Mesenchymal stem cell (in vitro differentiated cells and primary cell): ENCODE results near the gene FCF1.

Experiments
- DNase-seq: peaks from one replicate; pipeline ENCODE4 v3.0.0-alpha.2; 2013
- H2AFZ ChIP-seq: one replicate; pipeline ENCODE4 v1.6.1; 2013; ENCODE audit warnings: low read depth, mild to moderate bottlenecking, control low read depth, inconsistent platforms, low read length, moderate library complexity
- H2AK5ac ChIP-seq: 2 replicates; pipeline ENCODE4 v1.6.1; 2013; ENCODE audit warnings: low read length, moderate library complexity, mild to moderate bottlenecking, inconsistent platforms; ENCODE audit not compliant: severe bottlenecking
- H2BK120ac ChIP-seq: one replicate; pipeline ENCODE4 v1.6.1; 2013; ENCODE audit warnings: low read depth, mild to moderate bottlenecking, inconsistent platforms, low read length, moderate library complexity
- H2BK12ac ChIP-seq, 2 experiments: one replicate each; pipeline ENCODE4 v1.6.1; 2013; ENCODE audit warnings: inconsistent platforms in 2 of 2, low read length in 2 of 2, mild to moderate bottlenecking in 2 of 2, moderate library complexity in 2 of 2, control low read depth in 1 of 2
- H2BK15ac ChIP-seq: one replicate; pipeline ENCODE4 v1.6.1; 2013; ENCODE audit warnings: mild to moderate bottlenecking, low read depth, inconsistent platforms; ENCODE audit not compliant: poor library complexity, severe bottlenecking
- H2BK5ac ChIP-seq: 2 replicates; pipeline ENCODE4 v1.6.1; 2013; ENCODE audit warnings: low read depth, mild to moderate bottlenecking, low read length, control low read depth, inconsistent platforms; ENCODE audit not compliant: poor library complexity, severe bottlenecking
- H3K14ac ChIP-seq, 2 experiments: one replicate each; pipeline ENCODE4 v1.6.1; 2013; ENCODE audit warnings: inconsistent platforms in 2 of 2, low read length in 2 of 2, control low read depth in 1 of 2, mild to moderate bottlenecking in 1 of 2, moderate library complexity in 1 of 2
- H3K18ac ChIP-seq, 2 experiments: one replicate each; pipeline ENCODE4 v1.6.1; 2013; ENCODE audit warnings: inconsistent platforms in 2 of 2, low read length in 2 of 2, control low read depth in 1 of 2, low read depth in 1 of 2, mild to moderate bottlenecking in 1 of 2
- H3K23ac ChIP-seq, 2 experiments: one replicate each; pipeline ENCODE4 v1.6.1; 2013; ENCODE audit warnings: inconsistent platforms in 2 of 2, low read length in 2 of 2, mild to moderate bottlenecking in 2 of 2, moderate library complexity in 2 of 2, control low read depth in 1 of 2
- H3K27ac ChIP-seq: 2 replicates; pipeline ENCODE4 v1.5.1; 2013; ENCODE audit warnings: mild to moderate bottlenecking, moderate library complexity, low read length, control low read depth, inconsistent platforms; ENCODE audit not compliant: poor library complexity, severe bottlenecking
- H3K27me3 ChIP-seq, 2 experiments: 2 replicates each; pipeline versions ENCODE4 v1.6.1 to v1.7.0; 2013; ENCODE audit warnings: low read length in 2 of 2, mild to moderate bottlenecking in 2 of 2, moderate library complexity in 2 of 2, control low read depth in 1 of 2, inconsistent platforms in 1 of 2; ENCODE audit not compliant: control insufficient read depth in 1 of 2, insufficient read depth in 1 of 2
- H3K36me3 ChIP-seq, 2 experiments: 2 replicates each; pipeline versions ENCODE4 v1.6.1 to v1.7.0; 2013; ENCODE audit warnings: low read length in 2 of 2, control low read depth in 1 of 2, inconsistent platforms in 1 of 2, low read depth in 1 of 2, mild to moderate bottlenecking in 1 of 2; ENCODE audit not compliant: insufficient read depth in 2 of 2, control insufficient read depth in 1 of 2
- H3K4ac ChIP-seq, 2 experiments: one replicate each; pipeline ENCODE4 v1.6.1; 2013; ENCODE audit warnings: inconsistent platforms in 2 of 2, low read length in 2 of 2, mild to moderate bottlenecking in 2 of 2, moderate library complexity in 2 of 2, control low read depth in 1 of 2, low read depth in 1 of 2
- H3K4me1 ChIP-seq: 2 replicates; pipeline ENCODE4 v1.6.1; 2013; ENCODE audit warnings: low read depth, low read length, control low read depth; ENCODE audit not compliant: control insufficient read depth, insufficient read depth
- H3K4me2 ChIP-seq: 2 replicates; pipeline ENCODE4 v1.6.1; 2013; ENCODE audit warnings: low read length, mild to moderate bottlenecking, inconsistent platforms; ENCODE audit not compliant: poor library complexity, severe bottlenecking
- H3K4me3 ChIP-seq, 2 experiments: 2 replicates each; pipeline versions ENCODE4 v1.5.1 to v1.7.0; 2013; ENCODE audit warnings: low read length in 2 of 2, mild to moderate bottlenecking in 2 of 2, control low read depth in 1 of 2, low read depth in 1 of 2; ENCODE audit not compliant: insufficient read depth in 1 of 2
- H3K79me1 ChIP-seq: replicated peaks from 2 replicates; pipeline ENCODE4 v1.6.1; 2013; ENCODE audit warnings: mild to moderate bottlenecking, control low read depth, low read length, inconsistent platforms; ENCODE audit not compliant: poor library complexity, severe bottlenecking
- H3K9ac ChIP-seq: 2 replicates; pipeline ENCODE4 v1.7.0; 2013; ENCODE audit warnings: mild to moderate bottlenecking, low read length, moderate library complexity
- H3K9me3 ChIP-seq: 2 replicates; pipeline ENCODE4 v1.7.0; 2013; ENCODE audit warnings: mild to moderate bottlenecking, low read length; ENCODE audit not compliant: control insufficient read depth
- H4K8ac ChIP-seq: one replicate; pipeline ENCODE4 v1.6.1; 2013; ENCODE audit warnings: inconsistent platforms, mild to moderate bottlenecking, low read length, moderate library complexity
- H4K91ac ChIP-seq: one replicate; pipeline ENCODE4 v1.6.1; 2013; ENCODE audit warnings: mild to moderate bottlenecking, low read length, inconsistent platforms
- WGBS: methylation state at CpG from one replicate; pipeline ENCODE4 v1.1.7; 2013; ENCODE audit warnings: mixed read lengths; 5-methylcytosine and 5-hydroxymethylcytosine counted together

FCF1 gene

DNA sequence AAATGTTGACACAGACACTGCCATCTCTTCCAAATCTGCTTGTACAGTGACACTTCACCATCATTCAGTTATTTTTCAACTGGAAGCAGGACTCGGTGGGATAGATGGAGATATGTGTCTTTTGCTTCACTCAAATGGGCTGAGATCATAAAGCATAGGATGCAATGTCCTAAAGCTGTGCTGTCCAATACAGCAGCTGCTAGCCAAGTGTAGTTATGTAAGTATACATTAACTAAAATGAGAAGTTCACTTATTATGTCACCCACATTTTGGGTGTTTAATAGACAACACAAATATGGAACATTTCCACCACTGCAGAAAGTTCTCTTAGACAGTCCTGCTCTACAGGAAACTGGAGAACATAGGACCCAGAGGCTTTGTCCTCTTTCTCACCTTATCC, 43.7 kb upstream of the FCF1 start:
- Histone ChIP-seq H2BK15ac (no peak overlapping the region), H4K91ac (no peak overlapping the region), H3K23ac (peak overlapping the region in 1 of 2 experiments; percentile 14), H3K36me3 (peaks cover 21 to 84% of the 10 kb centered on the region in 2 experiments), H3K79me1 (peaks cover 20% of the 10 kb centered on the region), H3K4me2 (no peak overlapping the region), H4K8ac (no peak overlapping the region), H3K4ac (no peak overlapping the region), H3K27ac (no peak overlapping the region), H2AFZ (no peak overlapping the region), H3K18ac (no peak overlapping the region), H2AK5ac (no peak overlapping the region), H3K27me3 (no peaks in the 10 kb centered on the region), H2BK120ac (no peak overlapping the region), H3K4me3 (no peak overlapping the region), H3K4me1 (peaks cover 3% of the 10 kb centered on the region), H3K14ac (no peak overlapping the region), H2BK12ac (no peak overlapping the region), H3K9me3 (no peaks in the 10 kb centered on the region), H3K9ac (no peak overlapping the region), H2BK5ac (no peak overlapping the region)
- no CpG with 5 or more reads among the region's 1 CpG for WGBS
- DNase-seq: no peak

DNA sequence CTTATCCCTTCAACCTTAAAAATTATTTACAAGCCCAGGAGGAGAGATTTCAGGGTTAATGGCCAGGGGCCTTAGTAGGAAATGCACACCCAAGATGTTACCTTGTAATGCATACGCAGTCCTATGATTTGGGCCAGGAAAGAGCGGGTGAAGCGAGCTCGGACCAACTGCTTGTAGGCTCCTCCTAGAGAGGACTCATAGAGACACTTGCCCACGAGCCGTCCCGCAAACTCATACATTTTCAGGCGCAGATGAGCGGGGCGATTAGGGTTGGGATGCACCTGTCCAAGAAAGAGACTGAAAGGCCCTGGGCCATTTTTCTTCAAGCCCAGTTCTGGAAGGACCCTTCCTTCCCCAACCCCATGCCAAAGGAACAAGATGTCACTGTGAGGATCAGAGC, 43.1 kb upstream of the FCF1 start:
- Histone ChIP-seq H3K18ac (no peak overlapping the region), H2BK5ac (no peak overlapping the region), H2AFZ (no peak overlapping the region), H3K9ac (no peak overlapping the region), H3K9me3 (no peaks in the 10 kb centered on the region), H3K23ac (no peak overlapping the region), H3K4me3 (no peak overlapping the region), H3K14ac (no peak overlapping the region), H3K4ac (no peak overlapping the region), H3K79me1 (peaks cover 20% of the 10 kb centered on the region), H4K8ac (no peak overlapping the region), H2BK12ac (no peak overlapping the region), H3K27me3 (no peaks in the 10 kb centered on the region), H4K91ac (no peak overlapping the region), H3K36me3 (peaks cover 21 to 86% of the 10 kb centered on the region in 2 experiments), H2AK5ac (no peak overlapping the region), H2BK120ac (no peak overlapping the region), H3K27ac (no peak overlapping the region), H3K4me2 (no peak overlapping the region), H3K4me1 (peaks cover 3% of the 10 kb centered on the region), H2BK15ac (peak overlapping the region; percentile 80)
- no peak for DNase-seq
- over 99% methylated on average over 10 of the region's 10 CpGs for WGBS

DNA sequence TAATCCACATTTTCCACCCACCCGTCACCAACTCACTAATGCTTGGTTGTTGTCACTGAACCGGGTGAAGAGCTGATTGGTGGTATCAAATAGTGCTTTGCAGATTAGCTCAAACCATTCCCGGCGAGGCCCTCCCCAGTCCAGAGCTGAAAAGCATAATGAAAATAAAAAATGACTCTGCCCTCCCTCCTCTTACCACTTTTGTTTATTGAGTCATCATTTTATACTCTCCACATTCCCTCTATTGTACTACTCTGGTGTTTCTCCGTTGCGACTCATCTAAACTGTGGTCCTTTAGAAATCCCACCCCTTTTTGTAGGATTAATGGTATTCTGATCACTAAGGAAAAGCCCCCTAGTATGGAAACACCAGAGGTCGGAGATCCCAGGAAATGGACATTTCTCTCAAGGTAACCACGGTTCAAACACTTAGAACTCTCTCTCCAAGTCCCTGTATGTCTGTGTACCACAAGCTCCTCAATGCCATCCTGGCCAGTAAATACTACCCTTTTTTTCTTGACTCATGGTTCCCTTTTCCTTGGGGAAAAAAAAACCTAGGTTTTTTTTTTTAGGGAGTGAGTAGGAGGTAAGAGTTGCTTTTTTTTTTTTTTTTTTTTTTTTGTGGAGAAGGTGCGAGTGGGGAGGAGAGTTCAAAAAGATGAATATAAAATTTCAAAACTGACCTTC, 42.1 kb upstream of the FCF1 start:
- Histone ChIP-seq H3K14ac (no peak overlapping the region), H3K9me3 (no peaks in the 10 kb centered on the region), H2AK5ac (peak overlapping the region; percentile 78), H2BK5ac (no peak overlapping the region), H2BK12ac (no peak overlapping the region), H3K4me3 (no peak overlapping the region), H3K4ac (no peak overlapping the region), H3K27ac (peak overlapping the region; percentile 1), H3K36me3 (peaks cover 24 to 87% of the 10 kb centered on the region in 2 experiments), H4K8ac (peak overlapping the region; percentile 57), H3K18ac (no peak overlapping the region), H2BK15ac (no peak overlapping the region), H3K79me1 (peaks cover 20% of the 10 kb centered on the region), H2BK120ac (no peak overlapping the region), H4K91ac (no peak overlapping the region), H3K4me2 (no peak overlapping the region), H2AFZ (no peak overlapping the region), H3K4me1 (peaks cover 3% of the 10 kb centered on the region), H3K27me3 (no peaks in the 10 kb centered on the region), H3K23ac (no peak overlapping the region), H3K9ac (no peak overlapping the region)
- WGBS: 27% methylated on average over 8 of the region's 9 CpGs
- DNase-seq: peak; percentile 74

DNA sequence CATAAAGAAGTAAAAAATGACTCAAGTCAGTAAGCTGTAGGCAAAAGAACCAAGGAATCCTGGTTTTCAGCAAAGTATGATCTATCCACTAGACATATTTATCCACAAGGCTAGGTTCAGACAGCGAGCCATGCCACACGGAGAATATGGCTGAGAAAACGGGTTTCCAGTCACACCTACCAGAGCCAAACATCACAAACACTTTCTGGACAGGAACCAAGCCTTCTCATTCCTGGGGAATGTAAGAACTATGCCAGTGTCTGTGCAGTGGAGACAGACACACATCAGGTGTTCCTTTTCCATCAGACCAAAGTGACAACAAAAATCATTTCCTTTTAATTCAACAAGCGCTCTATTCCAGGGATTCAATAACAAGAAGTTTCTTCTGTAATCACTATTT, 41.2 kb upstream of the FCF1 start:
- Histone ChIP-seq H3K27me3 (no peaks in the 10 kb centered on the region), H4K8ac (no peak overlapping the region), H3K79me1 (peaks cover 20% of the 10 kb centered on the region), H3K4me2 (no peak overlapping the region), H3K36me3 (peaks cover 25 to 90% of the 10 kb centered on the region in 2 experiments), H2BK12ac (peak overlapping the region in 1 of 2 experiments; percentile 49), H2BK5ac (no peak overlapping the region), H3K4ac (no peak overlapping the region), H2AFZ (no peak overlapping the region), H3K14ac (no peak overlapping the region), H3K18ac (no peak overlapping the region), H2BK15ac (no peak overlapping the region), H3K9me3 (no peaks in the 10 kb centered on the region), H2BK120ac (no peak overlapping the region), H4K91ac (no peak overlapping the region), H3K4me3 (no peak overlapping the region), H3K9ac (no peak overlapping the region), H3K23ac (no peak overlapping the region), H2AK5ac (no peak overlapping the region), H3K4me1 (peaks cover 3% of the 10 kb centered on the region), H3K27ac (peak overlapping the region; percentile 54)
- 78% methylated on average over 4 of the region's 4 CpGs for WGBS
- peak; percentile 43 for DNase-seq
